ENCODE measurements around the gene SSH2.

DNA sequence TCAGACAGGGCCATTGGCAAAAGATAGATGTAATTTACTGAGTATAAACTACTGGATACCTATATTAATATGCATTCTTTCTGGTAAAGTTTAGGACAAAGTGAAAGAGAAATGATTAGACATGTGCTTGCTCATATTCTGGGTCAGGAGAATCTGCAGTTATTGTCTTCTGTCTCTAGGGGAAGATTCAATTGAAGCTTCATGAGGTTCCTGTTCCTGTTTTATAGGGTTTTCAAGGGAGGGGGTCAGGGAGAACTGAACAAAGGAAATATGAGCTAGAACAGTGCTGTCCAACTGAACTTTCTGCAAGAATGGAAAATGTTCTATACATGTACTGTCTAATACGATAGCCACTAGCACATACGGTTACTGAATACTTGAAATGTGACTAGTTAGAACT, 248.0 kb downstream of the SSH2 start:
- TF ChIP-seq, protein P1, sequence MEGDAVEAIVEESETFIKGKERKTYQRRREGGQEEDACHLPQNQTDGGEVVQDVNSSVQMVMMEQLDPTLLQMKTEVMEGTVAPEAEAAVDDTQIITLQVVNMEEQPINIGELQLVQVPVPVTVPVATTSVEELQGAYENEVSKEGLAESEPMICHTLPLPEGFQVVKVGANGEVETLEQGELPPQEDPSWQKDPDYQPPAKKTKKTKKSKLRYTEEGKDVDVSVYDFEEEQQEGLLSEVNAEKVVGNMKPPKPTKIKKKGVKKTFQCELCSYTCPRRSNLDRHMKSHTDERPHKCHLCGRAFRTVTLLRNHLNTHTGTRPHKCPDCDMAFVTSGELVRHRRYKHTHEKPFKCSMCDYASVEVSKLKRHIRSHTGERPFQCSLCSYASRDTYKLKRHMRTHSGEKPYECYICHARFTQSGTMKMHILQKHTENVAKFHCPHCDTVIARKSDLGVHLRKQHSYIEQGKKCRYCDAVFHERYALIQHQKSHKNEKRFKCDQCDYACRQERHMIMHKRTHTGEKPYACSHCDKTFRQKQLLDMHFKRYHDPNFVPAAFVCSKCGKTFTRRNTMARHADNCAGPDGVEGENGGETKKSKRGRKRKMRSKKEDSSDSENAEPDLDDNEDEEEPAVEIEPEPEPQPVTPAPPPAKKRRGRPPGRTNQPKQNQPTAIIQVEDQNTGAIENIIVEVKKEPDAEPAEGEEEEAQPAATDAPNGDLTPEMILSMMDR (IDR thresholded peaks at IDR 0.05; ENCODE audit: low read depth, low read length): 0 out of 2 replicates have a peak, but pooled peaks have one; percentile 9
- no peak for TF ChIP-seq EZH2phosphoT487 (IDR thresholded peaks at IDR 0.05; ENCODE audit: low read depth)

Measured in OCI-LY3 (cell line).